GM19395 (cell line): ENCODE data around the gene KCNK7.
"Not testable (repeated sequence)": the region's sequence is repeated elsewhere in the genome, so short reads cannot be mapped to it uniquely, and the experiment has no call there.

Experiments used
- ATAC-seq: cut with Tn5 transposase; IDR thresholded peaks from one replicate; pipeline ENCODE4 v1.9.1; 2021; ENCODE audit warnings: mild to moderate bottlenecking, moderate library complexity; ENCODE audit not compliant: unreplicated experiment

The KCNK7 gene

DNA sequence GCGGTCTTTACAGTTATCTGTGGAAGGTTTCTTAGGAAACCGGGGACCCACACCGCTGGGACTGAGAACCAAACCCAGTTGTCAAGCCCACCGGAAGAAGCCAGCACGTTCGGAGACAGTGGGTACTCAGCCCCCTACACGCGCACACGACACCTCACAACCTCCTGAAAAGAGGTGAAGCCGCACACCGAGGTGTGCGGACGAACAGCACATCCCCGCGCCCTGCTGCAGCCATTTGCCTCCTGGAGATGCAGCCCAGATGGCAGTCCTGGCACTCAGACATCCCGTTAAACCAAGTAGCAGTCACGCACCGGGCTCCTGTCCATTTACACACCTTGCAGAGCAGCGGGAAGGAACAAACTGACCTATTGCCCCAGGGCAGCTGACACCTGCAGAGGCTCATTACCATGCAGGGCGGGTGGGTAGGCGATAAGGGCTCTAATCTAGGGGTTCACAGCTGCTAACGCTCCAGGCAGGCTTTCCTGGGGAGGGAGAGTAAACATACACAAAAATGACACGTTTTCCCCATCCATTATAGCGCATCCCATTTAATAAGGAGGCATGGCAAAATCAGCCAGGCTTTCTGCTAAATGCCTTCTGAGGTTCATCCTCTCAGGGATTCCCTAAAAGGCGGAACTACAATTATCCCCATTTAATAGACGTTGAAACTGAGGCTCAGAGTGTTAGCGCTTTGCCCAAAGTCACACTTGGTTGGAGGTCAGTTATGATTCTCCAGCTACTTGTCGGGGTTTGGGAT is 20.6 kb downstream of the KCNK7 start:
- no peak for ATAC-seq

DNA sequence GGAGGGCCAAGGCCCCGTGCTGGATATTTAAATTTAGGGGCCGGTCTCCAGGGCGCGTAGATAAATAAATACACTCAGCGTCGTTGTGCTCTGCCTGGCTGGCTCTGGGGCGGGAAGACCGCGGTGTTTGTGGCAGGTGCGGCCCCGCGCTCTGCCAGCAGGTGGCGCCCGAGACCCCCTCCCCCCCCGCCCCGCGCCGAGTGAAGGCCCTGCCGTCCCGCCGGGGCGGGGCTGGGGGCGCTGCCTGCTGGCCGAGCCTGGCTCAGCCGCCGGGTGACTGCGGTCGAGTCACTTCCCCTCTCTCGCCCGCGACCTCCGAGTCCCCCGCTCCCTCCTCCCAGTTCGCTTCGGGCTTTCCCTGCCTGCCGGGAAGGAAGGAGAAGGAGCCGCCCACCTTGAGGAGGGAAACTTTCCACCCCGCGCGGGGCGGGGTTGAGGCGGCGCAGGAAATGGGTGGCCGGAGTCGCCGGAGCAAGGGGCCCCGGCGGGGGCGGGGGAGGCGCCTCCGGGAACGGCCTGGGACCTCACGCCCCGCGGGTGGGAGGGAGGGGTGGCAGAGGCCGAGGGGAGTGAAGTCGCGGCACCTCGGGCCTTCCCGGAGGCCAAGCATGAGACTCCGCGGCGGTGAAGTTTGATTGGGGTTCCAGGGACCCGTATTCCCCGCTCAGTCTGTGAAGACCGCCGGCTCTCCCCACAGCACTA is 21.3 kb downstream of the KCNK7 start:
- peak; percentile 38 for ATAC-seq

DNA sequence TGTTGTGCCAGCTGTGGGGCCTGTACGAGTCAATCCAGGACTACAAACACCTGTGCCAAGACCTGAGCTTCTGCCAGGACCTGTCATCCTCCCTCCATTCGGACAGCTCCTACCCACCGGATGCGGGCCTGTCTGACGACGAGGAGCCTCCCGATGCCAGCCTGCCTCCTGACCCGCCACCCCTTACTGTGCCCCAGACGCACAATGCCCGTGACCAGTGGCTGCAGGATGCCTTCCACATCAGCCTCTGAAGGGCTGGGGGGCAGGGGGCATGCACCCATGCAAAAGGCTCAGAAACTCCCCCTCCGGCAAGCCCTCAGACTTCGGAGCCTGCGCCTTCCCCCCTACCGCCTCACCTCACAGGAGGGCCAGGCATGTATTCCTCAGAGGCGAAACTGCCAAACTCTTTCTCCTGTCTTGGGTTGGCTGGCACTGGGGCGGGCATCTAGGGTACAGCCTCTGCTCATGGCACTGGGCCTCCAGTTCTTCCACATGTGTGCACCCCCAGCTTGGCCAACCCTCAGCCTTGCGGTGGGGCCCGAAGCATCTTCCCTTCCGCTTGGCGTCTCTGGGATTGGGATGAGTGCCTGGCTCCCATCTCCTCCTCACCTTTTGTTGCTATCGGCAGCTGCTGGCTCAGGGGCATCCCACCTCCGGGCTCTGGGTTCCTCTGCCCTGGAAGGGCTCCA is 22.1 kb downstream of the KCNK7 start:
- ATAC-seq, result no peak

DNA sequence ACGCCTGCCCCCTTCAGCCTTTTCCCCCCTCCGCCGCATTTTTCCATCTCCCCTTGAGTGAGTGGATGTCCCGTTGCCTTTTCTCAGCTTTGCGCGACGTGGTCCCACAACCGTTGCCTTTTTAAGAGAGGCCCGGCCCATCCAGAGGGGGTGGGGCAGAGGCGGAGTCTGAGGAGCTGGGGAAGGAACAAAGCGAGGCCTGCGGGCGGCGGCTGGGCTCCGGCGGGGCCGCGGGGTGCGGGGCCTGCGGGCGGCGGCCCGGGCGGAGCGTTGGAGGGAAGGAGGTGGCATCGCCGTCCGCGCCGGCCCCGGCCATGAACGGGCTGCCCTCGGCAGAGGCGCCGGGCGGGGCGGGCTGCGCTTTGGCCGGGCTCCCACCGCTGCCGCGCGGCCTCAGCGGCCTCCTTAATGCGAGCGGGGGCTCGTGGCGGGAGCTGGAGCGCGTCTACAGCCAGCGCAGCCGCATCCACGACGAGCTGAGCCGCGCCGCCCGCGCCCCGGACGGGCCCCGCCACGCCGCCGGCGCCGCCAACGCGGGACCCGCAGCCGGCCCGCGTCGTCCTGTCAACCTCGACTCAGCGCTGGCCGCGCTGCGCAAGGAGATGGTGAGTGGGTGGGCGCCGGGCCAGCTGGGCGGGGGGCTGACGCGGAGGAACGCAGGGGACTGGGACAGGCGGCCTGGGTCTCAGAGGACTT is 23.1 kb downstream of the KCNK7 start, which contains the start of gene FAM89B:
TSS of gene FAM89B (plus strand) at position 183 of the 696 bp plus-strand sequence. CDS start at position 315, 132 bp downstream.
- ATAC-seq, result no peak

DNA sequence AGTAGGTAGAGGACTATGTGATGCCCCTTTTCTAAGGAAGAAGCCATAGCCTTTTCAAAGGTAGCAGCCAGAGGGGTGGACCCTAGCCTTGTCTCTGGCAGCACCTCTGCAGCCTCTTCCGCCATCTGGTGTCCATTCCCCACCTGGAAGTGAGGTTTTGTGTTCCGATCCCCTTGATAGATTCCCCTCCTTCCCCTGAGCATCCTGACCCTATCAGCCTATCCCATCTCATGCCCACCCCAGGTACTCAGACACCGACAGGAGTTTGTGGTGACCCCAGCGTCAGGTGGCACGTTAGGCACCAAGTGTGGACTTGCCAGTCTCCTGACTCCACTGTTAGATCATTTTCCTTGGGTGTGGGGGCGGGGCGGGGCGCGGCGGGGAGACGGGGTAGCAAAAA is 23.7 kb downstream of the KCNK7 start:
- no peak for ATAC-seq

DNA sequence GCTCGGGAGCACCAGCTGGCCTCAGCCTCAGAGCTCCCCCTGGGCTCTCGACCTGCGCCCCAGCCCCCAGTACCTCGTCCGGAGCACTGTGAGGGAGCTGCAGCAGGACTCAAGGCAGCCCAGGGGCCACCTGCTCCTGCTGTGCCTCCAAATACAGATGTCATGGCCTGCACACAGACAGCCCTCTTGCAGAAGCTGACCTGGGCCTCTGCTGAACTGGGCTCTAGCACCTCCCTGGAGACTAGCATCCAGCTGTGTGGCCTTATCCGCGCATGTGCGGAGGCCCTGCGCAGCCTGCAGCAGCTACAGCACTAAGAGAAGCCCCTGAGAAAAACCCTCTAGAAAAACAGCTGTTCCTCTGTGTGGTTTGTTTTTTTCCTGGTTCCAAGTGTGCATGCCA is 24.2 kb downstream of the KCNK7 start:
- ATAC-seq, result no peak

DNA sequence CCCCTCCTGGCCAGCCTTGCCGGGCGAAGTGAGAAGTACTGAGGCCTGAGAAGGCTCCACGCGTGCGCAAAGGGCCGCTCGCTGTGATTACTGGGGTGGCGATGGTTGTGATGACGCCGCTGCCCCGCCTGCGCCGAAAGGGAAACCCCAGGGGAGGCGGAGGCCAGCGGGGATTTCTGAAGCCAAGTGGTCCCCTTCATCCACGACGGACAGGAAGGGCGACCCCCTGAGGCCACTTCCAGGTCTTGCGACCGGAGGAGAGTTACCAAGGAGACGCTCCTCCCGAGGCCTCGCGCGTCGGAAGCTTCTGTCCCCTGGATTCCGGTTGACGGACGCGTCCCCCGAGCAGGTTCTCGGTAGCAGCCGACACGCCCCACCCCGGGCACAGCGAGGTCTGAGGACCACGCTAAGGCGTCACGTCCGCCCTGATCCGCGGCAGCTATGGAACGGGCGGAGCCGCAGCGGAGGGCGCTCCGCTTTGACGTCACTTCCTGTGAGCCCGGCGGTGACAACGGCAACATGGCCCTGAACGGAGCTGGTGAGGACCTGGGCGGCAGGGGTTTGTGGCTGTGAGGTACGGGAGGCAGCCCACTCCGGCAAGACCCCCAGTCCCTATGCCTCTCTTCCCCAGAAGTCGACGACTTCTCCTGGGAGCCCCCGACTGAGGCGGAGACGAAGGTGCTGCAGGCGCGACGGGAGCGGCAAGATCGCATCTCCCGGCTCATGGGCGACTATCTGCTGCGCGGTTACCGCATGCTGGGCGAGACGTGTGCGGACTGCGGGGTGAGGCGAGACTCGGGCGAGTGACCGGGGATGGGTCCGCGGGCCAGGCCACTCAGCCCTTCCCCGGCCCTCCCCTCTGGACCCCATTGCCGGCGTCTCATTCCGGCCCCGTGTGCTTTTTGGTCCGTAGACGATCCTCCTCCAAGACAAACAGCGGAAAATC is 25.4 kb downstream of the KCNK7 start, which contains the start of gene ZNRD2:
TSS of gene ZNRD2 (plus strand) at position 505 of the 946 bp plus-strand sequence. CDS start at position 520, 15 bp downstream.
- peak; percentile 65 for ATAC-seq

DNA sequence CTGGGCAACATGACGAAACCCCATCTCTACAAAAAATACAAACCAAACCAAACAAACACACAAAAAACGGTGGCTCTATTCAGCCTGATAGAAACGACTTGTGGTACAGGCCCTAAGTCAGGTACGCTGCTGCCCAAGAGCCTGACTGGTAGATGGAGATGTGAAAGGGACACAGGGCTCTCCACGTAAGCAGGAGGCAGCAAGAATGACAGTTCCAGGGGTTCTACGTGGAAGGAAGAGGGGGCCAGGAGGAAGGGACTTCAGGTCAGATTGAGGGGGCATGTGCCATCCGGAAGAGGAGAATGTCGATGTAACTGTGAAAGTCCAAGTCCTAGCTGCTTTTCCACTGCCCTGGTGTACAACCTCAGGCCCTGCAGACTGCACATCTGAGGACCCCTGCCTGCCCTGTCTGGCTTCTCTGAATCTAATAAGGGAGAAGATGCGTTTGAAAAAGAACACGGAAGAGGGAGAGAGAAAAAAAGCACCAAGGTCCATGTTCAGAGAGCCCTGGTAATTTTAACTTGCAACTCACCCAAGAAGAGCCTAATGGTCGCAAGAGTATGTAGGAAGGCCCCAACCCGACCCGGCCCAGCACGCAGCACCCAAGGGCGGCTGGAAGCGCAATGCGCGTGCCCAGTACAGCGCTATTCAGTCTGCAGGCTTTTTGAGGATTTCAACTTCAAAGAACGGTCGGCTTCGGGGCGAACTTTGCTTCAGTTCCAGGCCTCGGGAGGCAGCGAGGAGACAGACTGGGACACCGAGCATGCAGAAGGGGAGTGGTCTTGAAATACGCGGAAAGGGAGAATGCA is 26.2 kb downstream of the KCNK7 start:
- ATAC-seq, result peak; percentile 11

DNA sequence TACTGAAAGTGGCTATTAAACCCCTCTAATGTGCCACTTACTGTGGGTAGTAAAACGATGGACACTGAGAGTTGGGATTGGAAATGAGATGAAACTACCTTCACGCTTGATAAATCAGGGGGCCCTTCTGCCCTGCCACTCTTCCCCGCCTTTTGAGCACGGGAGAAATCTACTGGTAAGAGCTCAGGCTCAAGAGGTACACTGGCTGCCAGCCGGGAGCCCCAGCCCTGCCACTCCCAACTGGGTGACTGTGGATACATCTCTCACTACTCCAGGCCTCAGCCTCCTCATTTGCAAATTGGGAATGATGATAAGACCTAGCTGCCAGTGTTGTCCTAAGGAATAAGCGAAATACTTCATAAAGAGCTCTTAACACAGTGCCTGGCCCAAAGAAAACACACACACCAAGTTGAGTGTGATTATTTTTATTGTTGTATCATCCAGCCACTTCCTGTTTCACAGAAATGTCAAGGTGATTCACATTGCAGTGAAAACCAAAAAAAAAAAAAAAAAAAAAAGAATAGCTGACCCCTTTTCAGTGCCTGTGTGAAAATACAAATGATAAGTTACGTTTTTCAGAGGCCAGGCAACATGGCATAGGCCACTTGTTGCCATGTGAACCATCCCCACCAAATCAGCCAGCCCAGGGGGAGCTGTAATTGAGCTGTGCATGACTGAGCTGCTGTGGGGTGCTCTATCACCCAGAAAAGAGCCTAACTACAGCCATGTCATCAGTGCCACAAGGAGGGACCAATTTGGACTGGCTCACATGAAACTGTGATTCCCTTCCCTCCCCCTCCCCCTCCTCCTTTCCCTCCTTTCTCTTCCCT is 29.8 kb downstream of the KCNK7 start:
- ATAC-seq, result no peak

DNA sequence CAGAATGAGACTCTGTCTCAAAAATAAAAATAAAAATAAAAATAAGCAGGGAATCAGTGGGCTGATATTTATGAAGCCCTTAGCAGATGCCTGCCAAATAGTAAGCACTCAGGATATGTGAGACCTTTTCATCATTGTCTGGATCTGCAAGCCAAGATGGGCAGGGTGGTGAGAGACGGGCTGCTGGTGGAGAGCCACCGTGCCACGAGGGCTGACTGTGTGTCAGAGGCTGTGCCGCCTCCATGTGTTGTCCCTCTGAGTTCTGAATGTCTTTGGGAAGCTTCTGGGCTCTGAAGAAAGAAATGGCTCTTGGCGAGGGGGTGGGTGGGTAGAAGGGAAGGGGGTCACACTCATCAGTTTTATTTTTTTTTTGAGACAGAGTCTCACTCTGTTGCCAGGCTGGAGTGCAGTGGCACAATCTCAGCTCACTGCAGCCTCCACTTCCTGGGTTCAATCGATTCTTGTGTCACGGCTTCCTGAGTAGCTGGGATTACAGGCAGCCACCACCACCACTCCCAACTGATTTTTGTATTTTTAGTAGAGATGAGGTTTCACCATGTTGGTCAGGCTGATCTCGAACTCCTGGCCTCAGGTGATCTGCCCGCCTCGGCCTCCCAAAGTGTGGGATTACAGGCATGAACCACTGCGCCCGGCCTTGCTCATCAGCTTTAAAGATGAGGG is 30.6 kb downstream of the KCNK7 start:
- ATAC-seq, result not testable (repeated sequence)

DNA sequence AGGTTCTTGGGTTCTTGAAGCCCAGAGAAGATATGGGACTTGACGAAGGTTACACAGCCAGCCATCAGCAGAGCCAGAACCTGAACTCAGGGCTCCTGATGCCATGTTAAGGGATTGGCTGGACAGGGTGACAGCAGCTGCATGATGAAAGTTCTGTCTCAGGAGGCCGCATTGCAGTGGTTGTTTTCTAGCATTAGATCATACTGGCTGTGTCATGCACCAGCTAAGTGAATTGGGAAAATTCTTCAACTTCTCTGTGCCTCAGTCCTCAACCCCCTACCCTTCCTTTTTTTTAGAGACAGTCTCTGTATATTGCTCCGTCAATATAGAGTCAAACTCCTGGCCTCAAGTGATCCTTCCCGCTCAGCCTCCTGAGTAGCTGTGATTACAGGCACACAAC is 32.0 kb downstream of the KCNK7 start:
- no peak for ATAC-seq

DNA sequence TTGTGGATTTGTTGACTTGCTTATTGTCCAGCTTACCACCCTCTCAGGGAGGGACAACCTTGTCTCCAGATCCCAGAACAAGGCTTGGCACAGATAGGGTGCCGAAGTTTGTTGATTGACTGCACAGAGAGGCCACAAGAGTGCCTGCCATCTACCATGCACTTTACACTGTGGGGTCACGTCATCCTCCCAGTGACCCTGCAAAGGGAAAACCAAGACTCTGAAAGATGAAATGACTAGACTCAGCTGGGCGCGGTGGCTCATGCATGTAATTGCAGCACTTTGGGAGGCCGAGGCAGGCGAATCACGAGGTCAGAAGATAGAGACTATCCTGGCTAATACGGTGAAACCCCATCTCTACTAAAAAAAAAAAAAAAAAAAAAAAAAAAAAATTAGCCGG is 32.8 kb downstream of the KCNK7 start:
- no peak for ATAC-seq

DNA sequence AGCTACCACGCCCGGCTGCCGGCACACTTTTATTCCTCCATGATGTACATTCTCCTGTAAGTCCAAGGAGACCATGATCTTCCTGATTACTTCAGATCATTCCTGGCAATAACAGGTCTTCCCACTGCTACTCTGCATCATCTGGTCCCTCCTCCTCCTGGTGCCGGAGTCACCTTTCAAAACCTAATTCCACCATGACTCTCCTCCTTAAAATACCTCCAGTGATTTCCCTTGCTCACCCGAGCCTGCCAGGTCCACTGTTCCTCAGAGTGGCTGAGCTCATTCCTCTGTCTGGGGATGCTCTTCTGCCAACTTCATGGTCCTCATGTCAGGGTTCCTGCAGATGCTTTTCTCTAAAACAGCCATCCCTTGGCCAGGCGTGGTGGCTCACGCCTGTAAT is 33.6 kb downstream of the KCNK7 start:
- ATAC-seq, result no peak

DNA sequence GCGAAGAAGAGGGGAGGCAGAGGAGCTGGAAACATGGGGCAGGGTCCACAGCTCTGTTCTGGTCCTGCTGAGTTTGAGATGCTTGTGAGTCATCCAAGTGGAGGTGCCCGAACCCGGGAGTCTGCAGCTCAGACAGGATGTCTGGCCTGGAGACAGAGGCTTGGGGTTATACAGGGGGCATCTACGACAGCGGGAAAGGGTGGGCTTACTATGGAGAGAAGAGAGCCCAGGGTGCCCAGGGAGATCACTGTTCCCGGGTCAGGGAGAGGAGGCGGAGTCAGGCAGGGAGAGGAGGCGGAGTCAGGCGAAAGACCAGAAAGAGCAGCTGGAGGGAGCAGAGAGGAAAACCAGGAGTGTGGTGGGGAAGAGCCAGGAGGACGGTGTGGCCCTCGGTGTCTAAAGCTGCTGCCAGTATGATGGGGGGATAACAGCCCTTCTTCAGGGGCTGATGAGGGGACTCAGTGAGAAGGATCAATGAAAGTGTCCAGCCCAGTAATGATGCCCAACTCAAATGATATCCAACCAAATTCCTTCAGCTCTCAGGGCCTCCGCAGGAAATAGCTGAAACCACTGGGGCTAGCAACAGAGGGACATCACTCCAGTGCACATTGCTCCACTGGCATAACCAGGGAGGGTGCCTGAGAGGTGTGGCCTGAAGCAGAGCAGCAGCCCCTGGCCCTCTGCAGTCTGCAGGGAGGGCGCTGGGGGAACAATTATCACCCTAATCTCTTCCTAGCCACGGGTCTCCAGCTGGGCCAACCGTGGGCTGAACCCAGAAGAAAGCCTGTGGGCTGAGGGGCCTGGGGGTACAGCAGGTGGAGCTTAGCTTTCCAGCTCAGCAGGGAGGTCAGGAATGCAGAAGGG is 34.8 kb downstream of the KCNK7 start:
- ATAC-seq, result no peak

DNA sequence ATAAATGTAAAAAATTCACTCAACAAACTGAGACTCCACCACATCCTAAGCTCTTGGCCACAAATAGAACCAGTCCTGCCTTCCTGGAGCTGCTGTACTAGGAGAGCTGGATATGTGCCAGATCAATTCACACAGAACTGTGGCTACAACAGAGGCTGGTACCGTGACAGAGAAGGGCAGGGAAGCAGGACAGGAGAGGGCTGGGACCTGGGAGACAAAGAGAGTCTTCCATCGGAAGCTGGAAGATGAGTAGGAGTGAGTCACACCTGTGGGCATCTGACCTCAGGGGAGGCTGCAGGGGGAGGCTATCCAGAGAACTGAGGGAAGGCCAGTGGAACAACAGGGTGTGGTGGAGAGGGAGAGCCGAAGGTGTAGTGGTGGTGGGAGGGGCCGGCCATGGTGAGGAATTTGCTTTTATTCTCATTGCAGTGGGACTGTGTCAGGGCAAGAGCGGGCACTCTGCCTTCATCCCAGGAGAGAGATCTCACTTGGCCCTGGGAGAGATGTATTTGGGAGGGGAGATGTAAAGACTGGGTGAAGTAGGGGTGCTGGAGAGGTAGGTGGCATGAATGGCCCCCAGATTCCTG is 35.6 kb downstream of the KCNK7 start:
- ATAC-seq, result no peak

DNA sequence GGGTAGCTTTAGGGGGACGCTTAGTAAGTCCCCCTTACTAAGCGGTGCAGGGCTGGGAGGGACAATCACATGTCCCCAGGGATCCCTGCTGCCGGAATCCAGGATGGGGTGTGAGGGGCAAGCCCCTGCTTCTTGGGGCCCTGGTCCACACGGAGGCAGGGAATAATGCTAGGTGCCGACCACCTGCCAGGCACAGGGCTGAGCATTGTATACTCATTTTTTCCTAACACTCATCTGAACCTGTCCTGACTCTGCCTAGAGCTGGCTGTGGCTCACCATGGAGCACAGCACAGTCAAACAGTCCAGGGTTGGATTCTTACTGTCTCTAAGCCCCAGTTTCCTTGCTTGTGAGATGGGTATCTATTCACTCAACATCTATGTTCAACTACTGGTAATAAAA is 36.1 kb downstream of the KCNK7 start:
- no peak for ATAC-seq
